Naive thymus-derived CD4-positive, alpha-beta T cell (primary cell): ENCODE results near the gene RSPRY1. TPM values are rescaled to one million over a fixed set of nuclear protein-coding genes. Genes with fewer than 3 reads are reported as not detected.

Source experiments
- ATAC-seq: fragments of 150-1000 bp; cut with Tn5 transposase; 2 replicates; pipeline ENCODE4 v1.10.0; 2021; ENCODE audit warnings: mild to moderate bottlenecking, moderate library complexity
- CTCF ChIA-PET: fragments of 350-600 bp; sonication (Branson Sonifier 250); formaldehyde crosslinking; loops from one replicate; lab custom pipeline; 2021; ENCODE audit warnings: antibody characterized with exemption; lab: Charles Lee
- POLR2A ChIA-PET: fragments of 350-600 bp; sonication (Branson Sonifier 250); formaldehyde crosslinking; loops from one replicate; lab custom pipeline; 2021; ENCODE audit warnings: antibody characterized with exemption, inconsistent platforms; lab: Charles Lee
- DNase-seq, 9 donors: peaks; one replicate each; pipeline versions ENCODE4 v3.0.0 to v3.0.0-alpha.2; 2020 to 2022; ENCODE audit warnings: mixed read lengths in 1 of 9
- H3K27ac ChIP-seq: one replicate; pipeline ENCODE4 v1.7.0; 2013; ENCODE audit warnings: mild to moderate bottlenecking, low read depth, low read length, moderate library complexity
- H3K27me3 ChIP-seq, 2 donors: one replicate each; pipeline ENCODE4 v1.7.0; 2013; ENCODE audit warnings: low read length in 2 of 2, mild to moderate bottlenecking in 2 of 2, moderate library complexity in 2 of 2; ENCODE audit not compliant: control insufficient read depth in 2 of 2, insufficient read depth in 2 of 2
- H3K36me3 ChIP-seq, 3 experiments: 1 replicate in 2 of 3; 2 replicates in 1 of 3; pipeline ENCODE4 v1.7.0; 2013; ENCODE audit warnings: low read length in 3 of 3, mild to moderate bottlenecking in 3 of 3, moderate library complexity in 1 of 3; ENCODE audit not compliant: insufficient read depth in 3 of 3, control insufficient read depth in 2 of 3
- H3K4me1 ChIP-seq, 2 donors: one replicate each; pipeline ENCODE4 v1.7.0; 2013; ENCODE audit warnings: low read length in 2 of 2, mild to moderate bottlenecking in 2 of 2, moderate library complexity in 1 of 2; ENCODE audit not compliant: control insufficient read depth in 2 of 2, insufficient read depth in 2 of 2
- H3K4me3 ChIP-seq: 2 replicates; pipeline ENCODE4 v1.7.0; 2013; ENCODE audit warnings: mild to moderate bottlenecking, low read length
- H3K9me3 ChIP-seq, 3 experiments: 1 replicate in 2 of 3; 2 replicates in 1 of 3; pipeline ENCODE4 v1.7.0; 2013; ENCODE audit warnings: low read length in 3 of 3; ENCODE audit not compliant: control insufficient read depth in 2 of 3
- H3K27ac Mint-ChIP-seq, 9 donors: one replicate each; pipeline ENCODE4 v1.8.0; 2020 to 2022; ENCODE audit warnings: mixed read lengths in 9 of 9, mild to moderate bottlenecking in 8 of 9, moderate library complexity in 5 of 9, inconsistent platforms in 2 of 9
- H3K27me3 Mint-ChIP-seq, 5 donors: one replicate each; pipeline ENCODE4 v1.8.0; 2021 to 2022; ENCODE audit warnings: mixed read lengths in 5 of 5, mild to moderate bottlenecking in 1 of 5
- H3K36me3 Mint-ChIP-seq, 5 donors: one replicate each; pipeline ENCODE4 v1.8.0; 2020 to 2022; ENCODE audit warnings: mixed read lengths in 5 of 5, mild to moderate bottlenecking in 3 of 5, inconsistent platforms in 1 of 5
- H3K4me1 Mint-ChIP-seq, 7 donors: one replicate each; pipeline ENCODE4 v1.8.0; 2020 to 2022; ENCODE audit warnings: mixed read lengths in 7 of 7, mild to moderate bottlenecking in 3 of 7, inconsistent platforms in 1 of 7
- H3K4me3 Mint-ChIP-seq, 10 donors: one replicate each; pipeline ENCODE4 v1.8.0; 2020 to 2022; ENCODE audit warnings: mild to moderate bottlenecking in 10 of 10, mixed read lengths in 10 of 10, moderate library complexity in 6 of 10, inconsistent platforms in 2 of 10
- H3K9me3 Mint-ChIP-seq, 11 donors: one replicate each; pipeline ENCODE4 v1.8.0; 2020 to 2022; ENCODE audit warnings: mixed read lengths in 11 of 11, mild to moderate bottlenecking in 4 of 11, inconsistent platforms in 1 of 11, moderate library complexity in 1 of 11
- intact Hi-C, 2 donors: fragments of 100-400 bp; cut with micrococcal nuclease; formaldehyde crosslinking; loops; one replicate each; pipeline ENCODE4 v1.15.1; 2023
- polyA plus RNA-seq, 2 donors: library from polyadenylated mRNA; unstranded; fragments of 300-500 nt; fragmentation: Illumina TruSeq; gene quantifications; one replicate each; pipeline ENCODE4 v1.2.3, GENCODE V29; 2021
- total RNA-seq, 6 experiments: library from RNA in 5 of 6; stranded (reverse) in 5 of 6; gene quantifications; 1 replicate in 5 of 6; 2 replicates in 1 of 6; pipeline ENCODE4 v1.2.3 and lab custom pipeline; 2021 to 2026

RSPRY1 gene
- total and polyA plus RNA-seq, 7 experiments from 2014 or later = 22.2 to 40.5 (median 33.6) TPM

DNA sequence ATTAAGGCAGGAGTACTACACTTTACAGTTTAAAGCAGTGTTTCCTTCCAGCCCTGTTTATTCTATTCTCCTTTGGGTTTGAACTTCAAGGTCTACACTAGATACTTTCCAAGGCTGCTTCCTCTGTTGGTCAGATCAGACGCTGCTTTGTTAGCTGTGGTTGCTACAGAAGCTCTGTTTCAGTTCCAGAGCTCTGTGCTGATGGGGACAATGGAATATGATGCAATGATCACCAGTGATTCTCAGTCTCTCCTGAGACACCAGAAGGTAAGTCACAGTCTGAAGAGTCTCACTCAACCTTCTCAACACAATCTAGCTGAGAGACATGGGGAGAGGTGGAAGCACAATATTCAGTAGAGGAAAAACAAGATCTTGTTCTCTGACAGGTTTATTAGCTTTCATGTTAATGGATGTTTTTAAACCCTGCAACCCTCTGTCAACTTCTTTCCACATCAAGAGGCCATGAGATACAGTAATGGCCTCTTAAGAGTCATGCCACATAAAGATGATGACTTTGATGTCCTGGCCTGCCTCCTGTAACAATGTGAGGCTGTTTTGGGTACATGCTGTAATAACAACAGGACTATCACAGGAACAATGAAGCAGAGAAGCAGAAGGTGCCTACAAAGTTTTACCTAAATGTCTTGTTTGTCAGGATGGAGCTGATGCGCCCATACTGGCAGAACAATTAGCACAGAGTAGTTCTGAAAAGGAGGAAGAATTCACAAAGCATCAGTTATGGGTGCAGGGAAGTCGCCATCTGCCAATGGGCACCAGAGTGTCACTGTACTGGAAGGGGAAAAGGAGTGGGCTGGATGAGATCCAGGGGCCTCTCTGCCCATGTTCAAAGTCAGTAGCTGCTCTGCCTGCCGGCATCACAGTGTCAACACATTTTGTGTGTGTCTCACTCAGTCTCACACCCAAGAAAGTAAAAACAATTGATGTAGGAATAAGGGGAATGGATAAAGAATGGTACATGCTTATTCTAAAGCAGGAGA is 33.7 kb upstream of the RSPRY1 start:
- POLR2A ChIA-PET = interaction anchor here (0.6 to 2.4 kb wide), 7 partner anchors 8 to 187 kb away, joined by 3 to 9 read pairs (median 4); partner anchors contain the start of genes PSME3IP1 and RSPRY1
- Mint-ChIP-seq H3K27me3 (no peaks in the 10 kb centered on the region), H3K4me3 (no peak overlapping the region), H3K27ac (peak overlapping the region; percentile 15 to 84 (median 58)), H3K36me3 (peaks cover 9 to 43% (median 32%) of the 10 kb centered on the region in 5 donors), H3K4me1 (peaks cover 24 to 67% (median 41%) of the 10 kb centered on the region in 7 donors), H3K9me3 (no peaks in the 10 kb centered on the region)
- DNase-seq (no peak), ATAC-seq (no peak)
- peaks cover 0 to 30% (median 8%) of the 10 kb centered on the region in 3 experiments for H3K36me3 ChIP-seq
- no peaks in the 10 kb centered on the region for H3K9me3 ChIP-seq
- CTCF ChIA-PET = interaction anchor here (0.6 kb wide), 1 partner anchor 44 kb away, joined by 7 read pairs; no protein-coding TSS in a partner anchor
- no peak overlapping the region for H3K4me3 ChIP-seq
- peaks cover 0 to 9% of the 10 kb centered on the region in 2 donors for H3K4me1 ChIP-seq
- H3K27ac ChIP-seq = no peak overlapping the region
- intact Hi-C loops = no loop called here
- H3K27me3 ChIP-seq = no peaks in the 10 kb centered on the region

DNA sequence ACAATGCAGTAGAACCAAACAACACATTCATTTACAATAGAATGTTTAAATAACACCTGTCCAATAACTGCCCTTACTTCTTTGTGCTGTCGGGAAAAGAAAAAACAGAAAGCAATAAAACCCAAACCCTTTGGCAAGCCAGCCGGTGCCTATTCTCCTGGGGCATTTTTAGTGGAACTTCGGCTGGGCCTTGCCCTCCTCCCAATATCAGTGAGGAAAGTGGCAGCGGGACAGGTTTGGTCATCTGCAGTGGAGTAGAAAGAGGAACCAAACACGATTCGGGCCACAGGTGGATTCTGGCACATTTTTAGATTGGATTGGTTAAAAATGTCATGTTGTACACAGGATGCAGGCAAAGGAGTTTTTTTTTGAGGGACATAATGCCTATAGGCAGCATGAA is 32.3 kb upstream of the RSPRY1 start:
- Histone ChIP-seq H3K9me3 (no peaks in the 10 kb centered on the region), H3K36me3 (peaks cover 0 to 30% (median 8%) of the 10 kb centered on the region in 3 experiments), H3K4me1 (peaks cover 0 to 9% of the 10 kb centered on the region in 2 donors), H3K27ac (no peak overlapping the region), H3K27me3 (no peaks in the 10 kb centered on the region), H3K4me3 (no peak overlapping the region)
- no peaks in the 10 kb centered on the region for H3K9me3 Mint-ChIP-seq
- DNase-seq (no peak), ATAC-seq (no peak)
- no peak overlapping the region for H3K4me3 Mint-ChIP-seq
- ChIA-PET CTCF (no interaction called here), POLR2A (no interaction called here)
- no peaks in the 10 kb centered on the region for H3K27me3 Mint-ChIP-seq
- peaks cover 11 to 50% (median 38%) of the 10 kb centered on the region in 5 donors for H3K36me3 Mint-ChIP-seq
- intact Hi-C loops = no loop called here
- H3K27ac Mint-ChIP-seq = peak overlapping the region in 2 of 9 donors; percentile 38 to 65
- H3K4me1 Mint-ChIP-seq = peaks cover 18 to 54% (median 39%) of the 10 kb centered on the region in 7 donors

GRCh38 chr16:57155702-57156350 is 30.3 kb upstream of the RSPRY1 start:
- peaks cover 20 to 65% (median 52%) of the 10 kb centered on the region in 5 donors for H3K36me3 Mint-ChIP-seq
- Histone ChIP-seq H3K36me3 (peaks cover 0 to 30% (median 8%) of the 10 kb centered on the region in 3 experiments), H3K27ac (no peak overlapping the region), H3K27me3 (no peaks in the 10 kb centered on the region), H3K4me3 (no peak overlapping the region), H3K4me1 (peaks cover 0 to 9% of the 10 kb centered on the region in 2 donors), H3K9me3 (no peaks in the 10 kb centered on the region)
- peaks cover 18 to 61% (median 45%) of the 10 kb centered on the region in 7 donors for H3K4me1 Mint-ChIP-seq
- peak overlapping the region; percentile 10 to 86 (median 69) for H3K27ac Mint-ChIP-seq
- intact Hi-C loops = loop anchor here in 1 of 2 donors (2.0 kb wide), 2 partner anchors 13 to 23 kb away; no protein-coding TSS in a partner anchor
- H3K9me3 Mint-ChIP-seq = no peaks in the 10 kb centered on the region
- ChIA-PET CTCF (no interaction called here), POLR2A (interaction anchor here (0.6 to 0.8 kb wide), 3 partner anchors 30 to 532 kb away, joined by 3 to 4 read pairs (median 3); partner anchors contain the start of genes PSME3IP1 and RSPRY1)
- peak overlapping the region in 8 of 10 donors; percentile 1 to 67 (median 24) for H3K4me3 Mint-ChIP-seq
- no peaks in the 10 kb centered on the region for H3K27me3 Mint-ChIP-seq
- no peak for DNase-seq
- peak; percentile 8 for ATAC-seq

- no peaks in the 10 kb centered on the region for H3K27me3 ChIP-seq
- peak overlapping the region in 8 of 10 donors; percentile 1 to 67 (median 24) for H3K4me3 Mint-ChIP-seq
- intact Hi-C loops = loop anchor here in 1 of 2 donors (2.0 kb wide), 2 partner anchors 14 to 22 kb away; no protein-coding TSS in a partner anchor
- H3K9me3 Mint-ChIP-seq = no peaks in the 10 kb centered on the region
- DNase-seq = no peak
- H3K36me3 ChIP-seq = peaks cover 4 to 30% (median 8%) of the 10 kb centered on the region in 3 experiments
- CTCF ChIA-PET = no interaction called here
- H3K27me3 Mint-ChIP-seq = no peaks in the 10 kb centered on the region
- H3K4me3 ChIP-seq = no peak overlapping the region
- no peak for ATAC-seq
- H3K9me3 ChIP-seq = no peaks in the 10 kb centered on the region
- peaks cover 20 to 68% (median 54%) of the 10 kb centered on the region in 5 donors for H3K36me3 Mint-ChIP-seq
- H3K27ac ChIP-seq = no peak overlapping the region
- H3K4me1 Mint-ChIP-seq = peaks cover 17 to 60% (median 44%) of the 10 kb centered on the region in 7 donors
- POLR2A ChIA-PET = no interaction called here
- peaks cover 0 to 9% of the 10 kb centered on the region in 2 donors for H3K4me1 ChIP-seq
- H3K27ac Mint-ChIP-seq = peak overlapping the region; percentile 0 to 86 (median 60)
Measured at GRCh38 chr16:57156351-57156703, 29.8 kb upstream of the RSPRY1 start.

DNA sequence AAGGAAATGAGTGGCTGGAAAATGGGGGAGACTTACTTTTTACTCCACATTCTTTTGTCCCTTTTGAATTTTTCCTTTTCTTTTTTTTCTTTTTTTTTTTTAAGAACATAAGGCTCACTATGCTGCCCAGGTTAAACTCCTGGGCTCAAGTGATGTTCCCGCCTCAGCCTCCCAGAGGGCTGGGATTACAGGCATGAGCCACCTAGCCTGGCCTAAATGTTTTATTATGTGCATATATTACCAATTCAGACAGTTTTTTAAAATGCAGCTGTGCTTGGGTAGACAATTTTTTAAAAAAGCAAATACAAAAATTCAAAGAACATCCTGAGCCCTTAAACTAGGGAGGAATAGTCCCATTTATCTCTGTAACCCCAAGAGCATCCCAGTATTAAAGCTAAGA is 28.6 kb upstream of the RSPRY1 start:
- DNase-seq (no peak), ATAC-seq (no peak)
- ChIA-PET POLR2A (no interaction called here), CTCF (no interaction called here)
- H3K4me1 Mint-ChIP-seq = peaks cover 12 to 48% (median 34%) of the 10 kb centered on the region in 7 donors
- H3K4me1 ChIP-seq = peaks cover 0 to 9% of the 10 kb centered on the region in 2 donors
- H3K27me3 Mint-ChIP-seq = no peaks in the 10 kb centered on the region
- no peak overlapping the region for H3K4me3 ChIP-seq
- H3K9me3 Mint-ChIP-seq = no peaks in the 10 kb centered on the region
- H3K36me3 ChIP-seq = peaks cover 8 to 27% (median 9%) of the 10 kb centered on the region in 3 experiments
- no peaks in the 10 kb centered on the region for H3K9me3 ChIP-seq
- no peak overlapping the region for H3K27ac ChIP-seq
- no peaks in the 10 kb centered on the region for H3K27me3 ChIP-seq
- H3K27ac Mint-ChIP-seq = peak overlapping the region in 5 of 9 donors; percentile 1 to 87 (median 28)
- peaks cover 20 to 65% (median 49%) of the 10 kb centered on the region in 5 donors for H3K36me3 Mint-ChIP-seq
- peak overlapping the region in 2 of 10 donors; percentile 3 to 31 for H3K4me3 Mint-ChIP-seq
- intact Hi-C loops = loop anchor here in 1 of 2 donors (2.0 kb wide), 2 partner anchors 15 to 21 kb away; no protein-coding TSS in a partner anchor

DNA sequence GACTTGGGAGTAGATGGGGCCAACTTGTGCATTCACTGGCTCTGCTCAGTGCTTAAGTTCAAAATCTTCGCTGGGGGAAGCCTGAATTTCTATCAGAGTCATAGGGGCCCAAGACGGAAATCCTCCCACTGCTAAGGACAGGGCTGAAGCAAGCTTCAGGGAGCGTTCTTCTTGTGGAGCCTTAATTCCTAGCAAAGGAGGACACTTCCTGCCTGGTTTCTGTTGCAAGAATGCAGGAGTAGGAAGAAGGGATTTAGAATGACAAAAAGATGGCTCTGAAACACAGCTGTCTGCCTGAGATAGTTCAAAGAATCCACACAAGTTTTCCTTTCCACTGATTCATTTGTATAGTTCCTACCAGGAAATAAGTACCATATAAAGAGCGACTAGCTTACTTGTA is 26.7 kb upstream of the RSPRY1 start:
- DNase-seq = no peak
- Histone ChIP-seq H3K27me3 (no peaks in the 10 kb centered on the region), H3K4me3 (no peak overlapping the region), H3K4me1 (peaks cover 0 to 9% of the 10 kb centered on the region in 2 donors), H3K9me3 (no peaks in the 10 kb centered on the region), H3K36me3 (peaks cover 0 to 23% (median 10%) of the 10 kb centered on the region in 3 experiments), H3K27ac (no peak overlapping the region)
- Mint-ChIP-seq H3K27ac (peak overlapping the region in 2 of 9 donors; percentile 31 to 51), H3K4me1 (peaks cover 10 to 39% (median 30%) of the 10 kb centered on the region in 7 donors), H3K9me3 (no peaks in the 10 kb centered on the region), H3K36me3 (peaks cover 11 to 60% (median 46%) of the 10 kb centered on the region in 5 donors), H3K27me3 (no peaks in the 10 kb centered on the region), H3K4me3 (no peak overlapping the region)
- ChIA-PET CTCF (no interaction called here), POLR2A (interaction anchor here (0.7 kb wide), 1 partner anchor 17 kb away, joined by 3 read pairs; no protein-coding TSS in a partner anchor)
- intact Hi-C loops = no loop called here
- no peak for ATAC-seq
